Activated naive CD4-positive, alpha-beta T cell treated with anti-CD3 and anti-CD28 coated beads, Interleukin-2, amount 10 ng/mL, durations not matched to agents 5 hours and 36 hours (primary cell): ENCODE data around the gene KLRC2. TPM values are rescaled to one million over a fixed set of nuclear protein-coding genes. Genes with fewer than 3 reads are reported as not detected.

ENCODE experiments used
- total RNA-seq, 2 experiments: library from RNA; stranded (reverse); gene quantifications; one replicate each; pipeline ENCODE4 v1.2.3, GENCODE V29; 2021

KLRC2 gene
- total RNA-seq, result not detected

GRCh38 chr12:10435816-10436215, at the start of gene KLRC2:
TSS of gene KLRC2 (minus strand) at chr12:10436010. CDS start at chr12:10435986, 24 bp downstream.

GRCh38 chr12:10453156-10453555, 17.3 kb upstream of the KLRC2 start, which contains the start of gene KLRC1:
TSS of gene KLRC1 (minus strand) at chr12:10453377. CDS start at chr12:10451156, 2,221 bp downstream.

GRCh38 chr12:10420334-10420733, 15.5 kb downstream of the KLRC2 start, which contains the start of gene KLRC3:
TSS of gene KLRC3 (minus strand) at chr12:10420595. CDS start at chr12:10420550, 45 bp downstream.

GRCh38 chr12:10409392-10409791, 26.4 kb downstream of the KLRC2 start, which contains the start of gene KLRC4:
TSS of gene KLRC4 (minus strand) at chr12:10409757. CDS start at chr12:10409575, 182 bp downstream.

GRCh38 chr12:10389904-10390303, 45.9 kb downstream of the KLRC2 start, which contains the start of gene KLRK1:
TSS of gene KLRK1 (minus strand) at chr12:10390041. CDS start at chr12:10388810, 1,231 bp downstream.

Other genes starting within 250 kb of the KLRC2 start
- 1 to 10 TPM; 9.0 TPM for gene GABARAPL1, start 223.1 kb downstream of the KLRC2 start, total RNA-seq
- gene KLRD1, start 128.1 kb downstream of the KLRC2 start, total RNA-seq, result 1 to 10 TPM; 1.3 to 1.5 TPM
- 1 to 10 TPM in 1 of 2 experiments, under 1 TPM in 1; 0.87 to 1.5 TPM for gene KLRK1, start 46.0 kb downstream of the KLRC2 start, total RNA-seq
- not detected for gene KLRC4, start 26.3 kb downstream of the KLRC2 start, total RNA-seq
- gene KLRC3, start 15.4 kb downstream of the KLRC2 start, total RNA-seq, result under 1 TPM in 1 of 2 experiments, not detected in 1; 0.30 TPM
- gene KLRC1, start 17.4 kb upstream of the KLRC2 start, total RNA-seq, result not detected
- 1 to 10 TPM; 1.5 to 2.6 TPM for gene EIF2S3B, start 69.9 kb upstream of the KLRC2 start, total RNA-seq
- 10 to 100 TPM; 29.7 to 35.7 TPM for gene MAGOHB, start 177.6 kb upstream of the KLRC2 start, total RNA-seq
- gene STYK1, start 238.0 kb upstream of the KLRC2 start, total RNA-seq, result under 1 TPM; 0.34 to 0.68 TPM